BLaER1 treated with 17β-estradiol and CSF1 and Interleukin-3, amounts not matched to agents 10 nM and 100 nM (cell line): ENCODE data around the gene PTPRK.

ENCODE experiments used
- H3K27ac ChIP-seq, 11 experiments: shearing (Covaris generic); formaldehyde crosslinking; 2 replicates each; pipeline ENCODE4 v1.8.1; 2022
- H3K27me3 ChIP-seq, 11 experiments: shearing (Covaris generic); formaldehyde crosslinking; 2 replicates each; pipeline ENCODE4 v1.8.1; 2022
- H3K36me3 ChIP-seq, 11 experiments: shearing (Covaris generic); formaldehyde crosslinking; 2 replicates each; pipeline ENCODE4 v1.8.1; 2022
- H3K4me1 ChIP-seq, 10 experiments: shearing (Covaris generic); formaldehyde crosslinking; 2 replicates each; pipeline ENCODE4 v1.8.1; 2022
- H3K4me2 ChIP-seq, 11 experiments: shearing (Covaris generic); formaldehyde crosslinking; 2 replicates each; pipeline ENCODE4 v1.8.1; 2022
- H3K4me3 ChIP-seq, 10 experiments: shearing (Covaris generic); formaldehyde crosslinking; 2 replicates each; pipeline ENCODE4 v1.8.1; 2022
- H3K9ac ChIP-seq, 11 experiments: shearing (Covaris generic); formaldehyde crosslinking; 2 replicates each; pipeline ENCODE4 v1.8.1; 2022
- H3K9me3 ChIP-seq, 11 experiments: shearing (Covaris generic); formaldehyde crosslinking; replicated peaks in 1 of 11; 2 replicates each; pipeline ENCODE4 v1.8.1; 2022
- H4K20me1 ChIP-seq, 11 experiments: shearing (Covaris generic); formaldehyde crosslinking; 2 replicates each; pipeline ENCODE4 v1.8.1; 2022
- Cebpa-rat ChIP-seq, 11 experiments: shearing (Covaris generic); IDR thresholded peaks; 2 replicates each; pipeline ENCODE4 v1.8.1; 2022

Gene PTPRK

DNA sequence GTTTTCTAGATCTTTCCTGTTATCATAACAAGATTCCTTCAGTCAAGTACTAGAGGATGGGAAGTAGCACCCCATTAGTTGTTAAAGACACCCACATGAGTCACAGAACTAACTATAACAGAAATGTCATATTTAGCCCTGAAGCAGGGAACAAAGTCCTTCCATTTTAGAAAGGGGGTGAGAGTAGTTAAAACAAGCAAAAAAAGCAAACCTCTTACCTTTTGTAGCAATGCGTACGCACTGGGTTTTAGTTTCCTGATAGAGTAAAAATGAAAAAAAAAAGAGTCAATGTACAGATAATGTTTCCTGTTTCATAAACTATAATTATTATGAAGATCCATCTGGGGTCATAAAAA, 455.9 kb downstream of the PTPRK start:
- no peak overlapping the region for H3K4me2 ChIP-seq
- no peak for TF ChIP-seq Cebpa-rat (IDR thresholded peaks at IDR 0.05)
- H3K9me3 ChIP-seq = no peaks in the 10 kb centered on the region
- H3K4me1 ChIP-seq = no peaks in the 10 kb centered on the region
- H3K9ac ChIP-seq = no peak overlapping the region
- H4K20me1 ChIP-seq = no peaks in the 10 kb centered on the region
- H3K27ac ChIP-seq = no peak overlapping the region
- no peaks in the 10 kb centered on the region for H3K27me3 ChIP-seq
- H3K4me3 ChIP-seq = no peak overlapping the region
- peaks cover 0 to 13% (median 0%) of the 10 kb centered on the region in 11 experiments; a peak in 7 of 22 replicates for H3K36me3 ChIP-seq

DNA sequence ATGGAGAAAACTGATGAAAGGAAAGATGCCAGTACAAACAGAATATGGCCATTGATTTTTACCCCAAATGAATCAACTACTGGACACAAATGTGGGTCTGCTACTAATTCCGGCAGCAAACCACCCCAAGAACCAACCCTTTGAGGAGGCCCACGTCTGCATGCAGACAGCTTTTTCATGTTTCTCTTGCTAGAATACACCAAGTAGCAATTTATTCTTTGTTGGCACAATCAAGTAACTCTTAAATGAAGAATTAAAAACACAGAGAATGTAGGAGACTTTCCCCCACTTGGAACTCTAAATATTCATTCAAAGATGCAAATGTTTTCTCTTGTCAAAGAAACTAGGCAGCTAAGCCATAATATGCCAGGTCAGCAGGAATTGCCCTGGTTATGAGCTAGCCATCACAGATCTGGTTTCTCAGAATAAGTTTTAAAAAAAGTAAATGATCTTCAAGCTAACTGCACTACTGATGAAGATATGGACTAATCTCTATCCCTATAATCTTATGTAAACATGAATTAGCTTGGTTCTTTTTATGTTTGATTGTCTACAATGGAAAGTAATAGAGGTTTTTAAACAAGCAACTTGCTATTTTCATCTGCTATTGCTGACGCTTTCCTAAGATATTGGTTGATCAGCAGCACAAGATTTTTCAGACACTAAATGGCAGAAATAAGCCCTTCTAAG, 456.4 kb downstream of the PTPRK start:
- no peak for TF ChIP-seq Cebpa-rat (IDR thresholded peaks at IDR 0.05)
- Histone ChIP-seq H3K27ac (no peak overlapping the region), H4K20me1 (no peaks in the 10 kb centered on the region), H3K4me1 (no peaks in the 10 kb centered on the region), H3K9ac (no peak overlapping the region), H3K36me3 (peaks cover 0 to 13% (median 0%) of the 10 kb centered on the region in 11 experiments; a peak in 7 of 22 replicates), H3K27me3 (no peaks in the 10 kb centered on the region), H3K4me3 (no peak overlapping the region), H3K4me2 (no peak overlapping the region), H3K9me3 (no peaks in the 10 kb centered on the region)

DNA sequence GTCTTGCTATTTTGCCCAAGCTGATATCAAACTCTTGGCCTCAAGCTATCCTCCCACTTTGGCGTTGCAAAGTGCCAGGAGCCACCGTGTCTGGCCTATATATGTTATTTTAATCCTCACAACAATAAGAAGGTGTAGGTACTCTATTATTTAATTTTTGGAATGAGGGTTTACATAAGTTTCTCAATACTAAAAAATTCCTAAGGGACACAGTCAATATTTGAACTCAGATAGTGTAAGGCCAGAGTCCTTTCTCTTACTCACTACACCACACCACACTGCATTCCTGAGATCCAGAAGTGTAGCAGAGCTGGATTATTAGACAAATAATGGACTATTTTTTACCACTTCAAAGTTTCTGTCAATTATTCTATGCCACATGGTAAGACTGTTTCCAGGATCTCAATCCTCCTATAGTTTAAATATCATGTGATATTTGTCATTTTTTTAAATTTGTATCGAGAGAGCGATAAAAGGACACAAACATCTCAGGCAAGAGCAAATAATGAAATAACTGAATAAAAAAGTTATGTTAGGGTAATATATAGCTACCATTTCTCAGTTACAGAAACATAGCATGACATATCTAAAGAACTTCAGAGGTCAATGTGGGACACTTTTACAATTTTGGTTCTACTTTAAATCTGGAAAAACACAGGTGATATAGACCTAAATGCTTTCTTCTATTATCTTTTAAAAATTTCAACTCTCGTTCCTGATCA, 457.4 kb downstream of the PTPRK start:
- TF ChIP-seq Cebpa-rat (IDR thresholded peaks at IDR 0.05) = no peak
- Histone ChIP-seq H3K4me3 (no peak overlapping the region), H3K9ac (no peak overlapping the region), H3K4me1 (no peaks in the 10 kb centered on the region), H3K4me2 (no peak overlapping the region), H3K27me3 (no peaks in the 10 kb centered on the region), H3K36me3 (peaks cover 0 to 13% (median 0%) of the 10 kb centered on the region in 11 experiments; a peak in 7 of 22 replicates), H3K9me3 (no peaks in the 10 kb centered on the region), H4K20me1 (no peaks in the 10 kb centered on the region), H3K27ac (no peak overlapping the region)

DNA sequence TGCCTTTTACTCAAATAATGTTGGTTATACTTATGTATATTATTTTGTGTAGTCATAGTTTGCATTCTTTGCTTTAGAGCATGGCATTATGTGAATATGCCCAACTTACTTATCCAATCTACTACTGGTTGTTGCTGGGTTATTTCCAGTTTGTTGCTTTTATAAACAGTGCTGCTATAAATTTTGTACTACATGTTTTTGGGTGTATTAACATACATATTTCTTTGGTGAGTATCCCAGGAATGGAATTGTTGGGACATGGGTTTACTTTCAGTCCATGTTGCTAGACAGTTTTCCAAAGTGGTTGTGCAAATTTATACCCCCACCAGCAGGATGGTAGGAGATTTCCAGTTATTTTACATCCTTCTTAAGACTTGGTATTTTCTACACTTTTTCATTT, 462.5 kb downstream of the PTPRK start:
- H3K4me3 ChIP-seq = no peak overlapping the region
- peaks cover 0 to 8% (median 0%) of the 10 kb centered on the region in 11 experiments; a peak in 2 of 22 replicates for H3K36me3 ChIP-seq
- no peaks in the 10 kb centered on the region for H3K27me3 ChIP-seq
- TF ChIP-seq Cebpa-rat (IDR thresholded peaks at IDR 0.05) = no peak
- H3K4me2 ChIP-seq = no peak overlapping the region
- H3K4me1 ChIP-seq = no peaks in the 10 kb centered on the region
- no peaks in the 10 kb centered on the region for H3K9me3 ChIP-seq
- no peak overlapping the region for H3K27ac ChIP-seq
- H3K9ac ChIP-seq = no peak overlapping the region
- no peaks in the 10 kb centered on the region for H4K20me1 ChIP-seq

DNA sequence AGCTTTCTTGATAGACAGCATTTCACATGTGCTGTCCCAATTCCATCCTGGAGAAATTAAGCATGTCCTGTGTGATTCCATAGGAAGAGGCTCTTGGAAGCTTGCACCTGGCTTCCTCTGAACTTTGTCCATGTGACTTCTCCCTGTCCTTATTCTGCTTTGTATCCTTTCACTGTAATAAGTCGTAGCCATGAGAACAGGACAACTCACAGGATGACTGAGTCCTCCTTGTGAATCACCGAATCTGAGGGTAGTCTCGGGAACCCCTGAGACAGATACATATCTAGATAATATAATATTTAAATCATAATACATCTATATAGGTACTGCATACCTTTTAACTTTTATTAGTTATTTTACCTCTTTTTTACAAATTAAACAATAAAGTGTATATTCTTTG, 462.9 kb downstream of the PTPRK start:
- H3K4me3 ChIP-seq = no peak overlapping the region
- no peak overlapping the region for H3K9ac ChIP-seq
- H3K9me3 ChIP-seq = no peaks in the 10 kb centered on the region
- peaks cover 0 to 8% (median 0%) of the 10 kb centered on the region in 11 experiments; a peak in 2 of 22 replicates for H3K36me3 ChIP-seq
- no peak for TF ChIP-seq Cebpa-rat (IDR thresholded peaks at IDR 0.05)
- no peaks in the 10 kb centered on the region for H3K4me1 ChIP-seq
- no peak overlapping the region for H3K4me2 ChIP-seq
- H4K20me1 ChIP-seq = no peaks in the 10 kb centered on the region
- H3K27ac ChIP-seq = no peak overlapping the region
- no peaks in the 10 kb centered on the region for H3K27me3 ChIP-seq

DNA sequence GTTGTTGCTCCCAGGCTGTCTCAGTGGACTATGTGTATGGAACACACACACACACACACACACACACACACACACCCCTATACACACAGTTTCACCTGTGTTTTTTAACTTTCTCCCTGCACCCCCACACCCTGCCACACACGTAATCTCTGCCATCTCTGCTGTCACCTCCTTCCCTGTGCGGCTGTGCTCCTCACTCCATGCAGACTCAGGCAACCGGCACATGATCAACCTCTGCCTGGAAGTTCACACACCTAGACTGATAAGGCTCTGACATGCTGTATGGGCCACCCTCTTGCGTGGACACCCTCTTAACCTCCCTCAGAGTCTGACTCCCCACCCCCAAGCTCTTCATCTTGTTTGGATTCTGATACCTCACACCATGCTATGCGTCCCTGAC, 467.3 kb downstream of the PTPRK start:
- H3K9me3 ChIP-seq = no peaks in the 10 kb centered on the region
- no peak overlapping the region for H3K27ac ChIP-seq
- TF ChIP-seq Cebpa-rat (IDR thresholded peaks at IDR 0.05) = no peak
- H4K20me1 ChIP-seq = no peaks in the 10 kb centered on the region
- no peak overlapping the region for H3K9ac ChIP-seq
- no peak overlapping the region for H3K4me2 ChIP-seq
- H3K4me3 ChIP-seq = no peak overlapping the region
- H3K27me3 ChIP-seq = no peaks in the 10 kb centered on the region
- no peaks in the 10 kb centered on the region for H3K4me1 ChIP-seq
- peaks cover 0 to 6% (median 0%) of the 10 kb centered on the region in 11 experiments; a peak in 1 of 22 replicates for H3K36me3 ChIP-seq

DNA sequence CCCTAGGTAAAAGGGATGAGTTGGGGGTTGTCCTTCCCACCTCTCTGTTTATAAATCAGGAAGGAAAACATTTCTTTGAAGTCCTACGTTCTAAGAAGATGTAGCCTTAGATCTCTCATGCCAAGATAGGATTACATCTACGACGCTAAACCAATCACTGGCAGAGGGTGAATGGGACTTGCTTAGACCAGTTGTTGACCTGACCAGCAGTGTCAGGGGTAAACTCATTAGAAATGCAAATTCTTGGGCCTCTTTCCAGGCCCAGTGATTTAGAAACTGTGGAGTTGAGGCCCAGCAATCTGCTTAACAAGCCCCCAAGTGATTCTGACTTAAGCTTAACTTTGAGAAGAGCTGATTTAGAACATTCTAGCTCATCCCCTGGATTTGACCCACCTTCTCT, 472.4 kb downstream of the PTPRK start:
- H3K9ac ChIP-seq = no peak overlapping the region
- no peaks in the 10 kb centered on the region for H3K36me3 ChIP-seq
- no peaks in the 10 kb centered on the region for H3K27me3 ChIP-seq
- H4K20me1 ChIP-seq = no peaks in the 10 kb centered on the region
- no peaks in the 10 kb centered on the region for H3K9me3 ChIP-seq
- H3K27ac ChIP-seq = no peak overlapping the region
- no peak overlapping the region for H3K4me2 ChIP-seq
- no peak overlapping the region for H3K4me3 ChIP-seq
- H3K4me1 ChIP-seq = no peaks in the 10 kb centered on the region
- no peak for TF ChIP-seq Cebpa-rat (IDR thresholded peaks at IDR 0.05)

DNA sequence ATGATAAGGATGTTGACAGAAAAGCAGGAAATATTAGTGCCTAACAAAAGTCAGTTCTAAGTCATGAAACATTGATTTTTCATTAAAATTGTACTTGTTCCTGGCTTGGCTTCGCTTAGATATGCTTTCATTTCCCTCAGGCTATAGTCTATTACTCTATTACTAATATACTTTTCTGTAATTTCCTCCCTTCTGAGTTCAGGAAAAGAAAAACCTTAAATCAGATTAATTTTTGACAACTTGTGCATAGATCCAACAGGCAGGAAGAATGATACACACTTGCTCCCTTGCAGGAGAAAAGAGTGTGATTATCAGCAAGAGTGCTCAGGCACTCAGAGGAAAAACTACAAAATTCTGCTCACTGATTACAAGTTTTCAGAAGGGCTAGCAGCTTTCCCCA, 474.4 kb downstream of the PTPRK start:
- no peak overlapping the region for H3K4me2 ChIP-seq
- no peak overlapping the region for H3K27ac ChIP-seq
- no peak for TF ChIP-seq Cebpa-rat (IDR thresholded peaks at IDR 0.05)
- no peaks in the 10 kb centered on the region for H4K20me1 ChIP-seq
- no peaks in the 10 kb centered on the region for H3K4me1 ChIP-seq
- H3K36me3 ChIP-seq = no peaks in the 10 kb centered on the region
- no peaks in the 10 kb centered on the region for H3K27me3 ChIP-seq
- no peak overlapping the region for H3K9ac ChIP-seq
- no peak overlapping the region for H3K4me3 ChIP-seq
- H3K9me3 ChIP-seq = no peaks in the 10 kb centered on the region

DNA sequence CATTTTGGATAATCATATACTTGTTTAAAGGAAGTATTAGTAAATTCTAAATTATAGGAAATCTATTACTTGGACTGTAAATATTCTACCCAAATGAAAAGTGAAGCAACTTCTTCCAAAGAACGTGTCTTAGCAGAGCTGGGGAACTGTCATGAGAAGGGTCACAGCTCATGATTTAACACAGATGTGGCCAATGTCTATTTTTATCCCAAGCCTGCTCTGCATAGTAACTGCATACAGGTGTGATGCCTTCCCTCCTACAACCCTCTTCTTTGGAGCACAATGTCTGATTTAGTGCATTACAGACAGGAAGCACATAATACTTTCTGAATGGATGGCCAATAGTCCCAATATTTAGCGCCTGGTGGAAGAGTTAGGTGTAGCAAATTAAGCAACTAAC, 480.9 kb downstream of the PTPRK start:
- Histone ChIP-seq H3K4me3 (no peak overlapping the region), H3K9ac (no peak overlapping the region), H3K9me3 (no peaks in the 10 kb centered on the region), H3K4me2 (no peak overlapping the region), H3K27ac (no peak overlapping the region), H3K27me3 (no peaks in the 10 kb centered on the region), H4K20me1 (no peaks in the 10 kb centered on the region), H3K4me1 (no peaks in the 10 kb centered on the region), H3K36me3 (no peaks in the 10 kb centered on the region)
- TF ChIP-seq Cebpa-rat (IDR thresholded peaks at IDR 0.05) = no peak
